NCI-H2196 treated with DMSO at 0.1 percent for 48 hours (cell line): ENCODE data around the gene PAK3.

Experiments used
- DNase-seq: peaks from one replicate; lab custom pipeline; 2025; ENCODE audit not compliant: unreplicated experiment; lab: John Stamatoyannopoulos, UW

PAK3 gene

GRCh38 chrX:111259559-111259958 is 163.6 kb downstream of the PAK3 start:
- no peak for DNase-seq

- DNase-seq, result no peak
Measured at GRCh38 chrX:111260451-111260850, 164.5 kb downstream of the PAK3 start.

- no peak for DNase-seq
Measured at GRCh38 chrX:111262086-111262485, 166.1 kb downstream of the PAK3 start.

GRCh38 chrX:111264385-111264784 is 168.4 kb downstream of the PAK3 start:
- DNase-seq, result no peak

- DNase-seq, result no peak
Measured at GRCh38 chrX:111265486-111265885, 169.5 kb downstream of the PAK3 start.

GRCh38 chrX:111268506-111268905 is 172.5 kb downstream of the PAK3 start:
- no peak for DNase-seq

- DNase-seq, result no peak
Measured at GRCh38 chrX:111270339-111270738, 174.3 kb downstream of the PAK3 start, which contains the start of gene CAPN6. Gene CAPN6 (minus strand): TSS chrX:111270483. CDS start chrX:111263936, 6,547 bp downstream.
